Measurements from ENCODE around the gene CD38. TPM values are rescaled to one million over a fixed set of nuclear protein-coding genes. Genes with fewer than 3 reads are reported as not detected.

CD38 gene
- total RNA-seq, 1 donor from 2014 or later: not detected

- no peaks in the 10 kb centered on the region for H3K4me1 Mint-ChIP-seq (ENCODE audit: low read depth)
- no peaks in the 10 kb centered on the region for H3K27me3 Mint-ChIP-seq
- TF ChIP-seq CTCF (IDR thresholded peaks at IDR 0.05; ENCODE audit: unreplicated experiment): no peak
- no peak for DNase-seq (ENCODE audit: low spot score, unreplicated experiment)
- no peaks in the 10 kb centered on the region for H3K36me3 Mint-ChIP-seq (ENCODE audit: insufficient read depth)
- H3K9me3 Mint-ChIP-seq (ENCODE audit: low read depth): no peaks in the 10 kb centered on the region
- no peak overlapping the region for H3K4me3 Mint-ChIP-seq (ENCODE audit: low read depth)
- H3K27ac Mint-ChIP-seq: no peak overlapping the region
Measured at GRCh38 chr4:15868826-15869413, 90.8 kb downstream of the CD38 start.

GRCh38 chr4:15870079-15870478 lies 92.0 kb downstream of the CD38 start:
- no peak overlapping the region for H3K27ac Mint-ChIP-seq
- TF ChIP-seq CTCF (IDR thresholded peaks at IDR 0.05; ENCODE audit: unreplicated experiment): no peak
- no peaks in the 10 kb centered on the region for H3K4me1 Mint-ChIP-seq (ENCODE audit: low read depth)
- no peaks in the 10 kb centered on the region for H3K36me3 Mint-ChIP-seq (ENCODE audit: insufficient read depth)
- no peaks in the 10 kb centered on the region for H3K27me3 Mint-ChIP-seq
- H3K4me3 Mint-ChIP-seq (ENCODE audit: low read depth): no peak overlapping the region
- H3K9me3 Mint-ChIP-seq (ENCODE audit: low read depth): no peaks in the 10 kb centered on the region
- DNase-seq (ENCODE audit: low spot score, unreplicated experiment): no peak

- Mint-ChIP-seq H3K4me3 (ENCODE audit: low read depth) (no peak overlapping the region), H3K27me3 (no peaks in the 10 kb centered on the region), H3K36me3 (ENCODE audit: insufficient read depth) (no peaks in the 10 kb centered on the region), H3K9me3 (ENCODE audit: low read depth) (no peaks in the 10 kb centered on the region), H3K27ac (no peak overlapping the region), H3K4me1 (ENCODE audit: low read depth) (no peaks in the 10 kb centered on the region)
- DNase-seq (ENCODE audit: low spot score, unreplicated experiment): no peak
- no peak for TF ChIP-seq CTCF (IDR thresholded peaks at IDR 0.05; ENCODE audit: unreplicated experiment)
Measured at GRCh38 chr4:15870921-15871664, 93.0 kb downstream of the CD38 start.

- Mint-ChIP-seq H3K27ac (no peak overlapping the region), H3K36me3 (ENCODE audit: insufficient read depth) (no peaks in the 10 kb centered on the region), H3K4me3 (ENCODE audit: low read depth) (no peak overlapping the region), H3K4me1 (ENCODE audit: low read depth) (no peaks in the 10 kb centered on the region), H3K9me3 (ENCODE audit: low read depth) (peaks cover 7% of the 10 kb centered on the region), H3K27me3 (no peaks in the 10 kb centered on the region)
- TF ChIP-seq CTCF (IDR thresholded peaks at IDR 0.05; ENCODE audit: unreplicated experiment): no peak
- DNase-seq (ENCODE audit: low spot score, unreplicated experiment): no peak
Measured at GRCh38 chr4:15873117-15873516, 95.0 kb downstream of the CD38 start.

- Mint-ChIP-seq H3K27me3 (no peaks in the 10 kb centered on the region), H3K36me3 (ENCODE audit: insufficient read depth) (no peaks in the 10 kb centered on the region), H3K4me3 (ENCODE audit: low read depth) (no peak overlapping the region), H3K9me3 (ENCODE audit: low read depth) (peaks cover 10% of the 10 kb centered on the region), H3K27ac (no peak overlapping the region), H3K4me1 (ENCODE audit: low read depth) (peaks cover 5% of the 10 kb centered on the region)
- DNase-seq (ENCODE audit: low spot score, unreplicated experiment): no peak
- no peak for TF ChIP-seq CTCF (IDR thresholded peaks at IDR 0.05; ENCODE audit: unreplicated experiment)
Measured at GRCh38 chr4:15874671-15875070, 96.5 kb downstream of the CD38 start.

All from progenitor cell of endocrine pancreas (in vitro differentiated cells).